ENCODE data around the gene PRKN.

The PRKN gene

GRCh38 chr6:161481786-161482516 lies 1245.6 kb downstream of the PRKN start:
- no peaks in the 10 kb centered on the region for H3K27me3 ChIP-seq (ENCODE audit: insufficient read depth, poor library complexity, severe bottlenecking)
- no peak for DNase-seq (ENCODE audit: low read depth in 1 of 2, low spot score in 1 of 2)
- TF ChIP-seq SPI1 (IDR thresholded peaks at IDR 0.05; ENCODE audit: borderline replicate concordance, low read depth) = no peak
- no peak for TF ChIP-seq GABPA (IDR thresholded peaks at IDR 0.05; ENCODE audit: low read depth)
- no peak for TF ChIP-seq REST (IDR thresholded peaks at IDR 0.05; ENCODE audit: insufficient replicate concordance, low read depth)
- TF ChIP-seq POLR2AphosphoS5 (IDR thresholded peaks at IDR 0.05; ENCODE audit: low read depth) = no peak
- TF ChIP-seq, protein P1, sequence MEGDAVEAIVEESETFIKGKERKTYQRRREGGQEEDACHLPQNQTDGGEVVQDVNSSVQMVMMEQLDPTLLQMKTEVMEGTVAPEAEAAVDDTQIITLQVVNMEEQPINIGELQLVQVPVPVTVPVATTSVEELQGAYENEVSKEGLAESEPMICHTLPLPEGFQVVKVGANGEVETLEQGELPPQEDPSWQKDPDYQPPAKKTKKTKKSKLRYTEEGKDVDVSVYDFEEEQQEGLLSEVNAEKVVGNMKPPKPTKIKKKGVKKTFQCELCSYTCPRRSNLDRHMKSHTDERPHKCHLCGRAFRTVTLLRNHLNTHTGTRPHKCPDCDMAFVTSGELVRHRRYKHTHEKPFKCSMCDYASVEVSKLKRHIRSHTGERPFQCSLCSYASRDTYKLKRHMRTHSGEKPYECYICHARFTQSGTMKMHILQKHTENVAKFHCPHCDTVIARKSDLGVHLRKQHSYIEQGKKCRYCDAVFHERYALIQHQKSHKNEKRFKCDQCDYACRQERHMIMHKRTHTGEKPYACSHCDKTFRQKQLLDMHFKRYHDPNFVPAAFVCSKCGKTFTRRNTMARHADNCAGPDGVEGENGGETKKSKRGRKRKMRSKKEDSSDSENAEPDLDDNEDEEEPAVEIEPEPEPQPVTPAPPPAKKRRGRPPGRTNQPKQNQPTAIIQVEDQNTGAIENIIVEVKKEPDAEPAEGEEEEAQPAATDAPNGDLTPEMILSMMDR (IDR thresholded peaks at IDR 0.05; ENCODE audit: insufficient read depth, low read length) = no peak

DNA sequence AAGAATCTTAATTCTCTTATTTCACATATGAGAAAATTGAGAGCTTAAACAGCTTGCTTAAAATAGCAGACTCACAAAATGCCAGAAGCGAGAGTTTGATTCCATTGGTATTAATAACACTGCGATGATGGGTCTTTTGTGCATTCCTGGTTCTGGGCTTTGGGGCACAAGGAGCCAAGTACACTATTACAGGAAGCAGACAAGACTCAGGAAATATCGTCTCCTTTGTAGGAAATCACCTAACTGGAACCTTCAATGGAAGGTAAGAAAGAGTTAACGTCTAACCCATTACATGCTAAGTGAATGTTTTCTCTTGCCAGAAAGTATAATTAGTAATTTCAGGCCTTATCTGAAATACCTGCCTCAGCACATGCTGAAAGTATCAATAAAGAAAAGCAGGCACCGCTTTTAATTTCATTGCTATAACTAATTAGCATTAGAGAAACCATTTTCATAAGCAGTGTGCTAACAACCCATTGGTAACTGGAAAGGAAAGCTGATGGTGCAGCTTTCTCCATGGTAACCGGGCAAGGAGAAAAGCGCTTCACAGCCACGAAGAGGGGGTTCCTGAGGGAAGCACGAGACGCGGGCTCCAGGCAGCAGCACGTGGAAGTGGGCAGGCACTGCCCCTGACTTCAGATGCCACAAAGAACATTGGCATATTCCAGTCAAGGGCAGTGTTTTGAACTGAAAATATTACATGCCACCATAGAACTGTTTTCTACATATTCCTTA lies 1247.0 kb downstream of the PRKN start:
- no peak overlapping the region for H3K4me3 ChIP-seq (replicated peaks; ENCODE audit: insufficient read depth, low read length)
- TF ChIP-seq SPI1 (IDR thresholded peaks at IDR 0.05; ENCODE audit: borderline replicate concordance, low read depth) (no peak), GABPA (IDR thresholded peaks at IDR 0.05; ENCODE audit: low read depth) (no peak)
- TF ChIP-seq, protein P1 (IDR thresholded peaks at IDR 0.05; ENCODE audit: insufficient read depth, low read length) = no peak
- no peaks in the 10 kb centered on the region for H3K27me3 ChIP-seq (ENCODE audit: insufficient read depth, poor library complexity, severe bottlenecking)
- no peak overlapping the region for H3K27ac ChIP-seq (replicated peaks)
- DNase-seq (ENCODE audit: low read depth in 1 of 2, low spot score in 1 of 2) = no peak

More at GRCh38 chr6:161481786-161482516, 1245.6 kb downstream of the PRKN start:
- H3K27ac ChIP-seq (replicated peaks) = no peak overlapping the region
- H3K4me3 ChIP-seq (replicated peaks; ENCODE audit: insufficient read depth, low read length) = no peak overlapping the region

GRCh38 chr6:161479376-161479775 lies 1248.2 kb downstream of the PRKN start:
- TF ChIP-seq POLR2AphosphoS5 (IDR thresholded peaks at IDR 0.05; ENCODE audit: low read depth) (no peak), GABPA (IDR thresholded peaks at IDR 0.05; ENCODE audit: low read depth) (no peak), SPI1 (IDR thresholded peaks at IDR 0.05; ENCODE audit: borderline replicate concordance, low read depth) (no peak), REST (IDR thresholded peaks at IDR 0.05; ENCODE audit: insufficient replicate concordance, low read depth) (no peak)
- TF ChIP-seq, protein P1 (IDR thresholded peaks at IDR 0.05; ENCODE audit: insufficient read depth, low read length) = no peak
- H3K27ac ChIP-seq (replicated peaks) = no peak overlapping the region
- DNase-seq (ENCODE audit: low read depth in 1 of 2, low spot score in 1 of 2) = no peak
- no peak overlapping the region for H3K4me3 ChIP-seq (replicated peaks; ENCODE audit: insufficient read depth, low read length)
- H3K27me3 ChIP-seq (ENCODE audit: insufficient read depth, poor library complexity, severe bottlenecking) = no peaks in the 10 kb centered on the region
